ENCODE results near the gene BIN2. TPM values are rescaled to one million over a fixed set of nuclear protein-coding genes. Genes with fewer than 3 reads are reported as not detected.

BIN2 gene
- total and polyA plus RNA-seq, 8 donors: 2.2 to 33.0 (median 4.2) TPM

- Histone ChIP-seq H3K9me3 (no peaks in the 10 kb centered on the region), H3K4me3 (no peak overlapping the region), H3K27ac (no peak overlapping the region), H3K27me3 (no peaks in the 10 kb centered on the region), H3K36me3 (peaks cover 0 to 51% (median 21%) of the 10 kb centered on the region in 4 donors), H3K4me1 (peaks cover 0 to 13% (median 4%) of the 10 kb centered on the region in 4 donors)
- WGBS, 5 donors: 87 to 96% (median 93%) methylated on average over 7 to 10 of the region's 10 CpGs
- TF ChIP-seq POLR2AphosphoS5 (IDR thresholded peaks at IDR 0.05) (no peak), EP300 (IDR thresholded peaks at IDR 0.05) (no peak), POLR2A (IDR thresholded peaks at IDR 0.05) (no peak), CTCF (IDR thresholded peaks at IDR 0.05) (no peak)
- intact Hi-C loops (cut with DNase I; ENCODE audit: low total_unique reads): no loop called here
- no peak for DNase-seq
Measured at GRCh38 chr12:51365276-51365675, 41.3 kb upstream of the BIN2 start.

GRCh38 chr12:51364001-51364400 is 40.0 kb upstream of the BIN2 start:
- H3K4me1 ChIP-seq: peaks cover 0 to 7% (median 3%) of the 10 kb centered on the region in 4 donors
- H3K27me3 ChIP-seq: no peaks in the 10 kb centered on the region
- no peak for DNase-seq
- WGBS, 5 donors: 80 to 95% (median 90%) methylated on average over 8 to 11 of the region's 11 CpGs
- no peaks in the 10 kb centered on the region for H3K9me3 ChIP-seq
- H3K4me3 ChIP-seq: no peak overlapping the region
- peaks cover 0 to 64% (median 27%) of the 10 kb centered on the region in 4 donors for H3K36me3 ChIP-seq
- intact Hi-C loops (cut with DNase I; ENCODE audit: low total_unique reads): no loop called here
- TF ChIP-seq EP300 (IDR thresholded peaks at IDR 0.05): no peak
- TF ChIP-seq POLR2AphosphoS5 (IDR thresholded peaks at IDR 0.05): no peak
- no peak for TF ChIP-seq POLR2A (IDR thresholded peaks at IDR 0.05)
- TF ChIP-seq CTCF (IDR thresholded peaks at IDR 0.05): no peak
- no peak overlapping the region for H3K27ac ChIP-seq

GRCh38 chr12:51362747-51363342 is 38.9 kb upstream of the BIN2 start:
- peaks cover 0 to 76% (median 33%) of the 10 kb centered on the region in 4 donors for H3K36me3 ChIP-seq
- no peak for DNase-seq
- 67 to 75% (median 70%) methylated on average over 2 of the region's 2 CpGs for WGBS, 5 donors
- H3K9me3 ChIP-seq: no peaks in the 10 kb centered on the region
- no peak overlapping the region for H3K27ac ChIP-seq
- H3K4me1 ChIP-seq: no peaks in the 10 kb centered on the region
- TF ChIP-seq POLR2AphosphoS5 (IDR thresholded peaks at IDR 0.05): no peak
- TF ChIP-seq POLR2A (IDR thresholded peaks at IDR 0.05): no peak
- no peak for TF ChIP-seq CTCF (IDR thresholded peaks at IDR 0.05)
- TF ChIP-seq EP300 (IDR thresholded peaks at IDR 0.05): no peak
- H3K4me3 ChIP-seq: no peak overlapping the region
- no peaks in the 10 kb centered on the region for H3K27me3 ChIP-seq
- intact Hi-C loops (cut with DNase I; ENCODE audit: low total_unique reads): no loop called here

- Histone ChIP-seq H3K36me3 (peaks cover 0 to 81% (median 37%) of the 10 kb centered on the region in 4 donors), H3K27me3 (no peaks in the 10 kb centered on the region), H3K4me3 (no peak overlapping the region), H3K9me3 (no peaks in the 10 kb centered on the region), H3K4me1 (no peaks in the 10 kb centered on the region), H3K27ac (no peak overlapping the region)
- 63 to 90% (median 84%) methylated on average over 2 to 6 of the region's 6 CpGs for WGBS, 5 donors
- DNase-seq: peak in 1 of 2 donors; percentile 57
- intact Hi-C loops (cut with DNase I; ENCODE audit: low total_unique reads): no loop called here
- TF ChIP-seq POLR2AphosphoS5 (IDR thresholded peaks at IDR 0.05) (no peak), POLR2A (IDR thresholded peaks at IDR 0.05) (no peak), EP300 (IDR thresholded peaks at IDR 0.05) (no peak), CTCF (IDR thresholded peaks at IDR 0.05) (no peak)
Measured at GRCh38 chr12:51362307-51362706, 38.3 kb upstream of the BIN2 start.

All from stomach (tissue), 9 donors.